H1 (cell line): ENCODE results near the gene ZBTB45. TPM values are rescaled to one million over a fixed set of nuclear protein-coding genes. Genes with fewer than 3 reads are reported as not detected.

ENCODE experiments used
- CTCF ChIA-PET: fragments of 300-600 bp; sonication (Branson Sonifier 250); formaldehyde crosslinking; loops from one replicate; lab custom pipeline; 2021; ENCODE audit not compliant: partially characterized antibody; lab: Charles Lee
- POLR2A ChIA-PET: fragments of 300-600 bp; sonication (Branson Sonifier 250); formaldehyde crosslinking; loops from one replicate; lab custom pipeline; 2021; ENCODE audit warnings: inconsistent platforms; ENCODE audit not compliant: partially characterized antibody; lab: Charles Lee
- DNase-seq, 2 experiments: peaks; one replicate each; pipeline versions ENCODE4 v3.0.0 to v3.0.0-alpha.2; 2010 to 2022; ENCODE audit warnings: low spot score in 2 of 2, low read depth in 1 of 2, mixed read lengths in 1 of 2
- FAIRE-seq: peaks from 2 replicates; lab custom pipeline; 2011; peaks lifted over from hg19 to GRCh38; lab: Jason Lieb, UNC
- H2AFZ ChIP-seq: 2 replicates; pipeline ENCODE4 v1.8.1; 2012; ENCODE audit warnings: low read length, inconsistent platforms
- H2AK5ac ChIP-seq: 2 replicates; pipeline ENCODE4 v1.6.1; 2013; ENCODE audit warnings: low read depth, low read length
- H2BK120ac ChIP-seq: replicated peaks from 2 replicates; pipeline ENCODE3; 2013; ENCODE audit warnings: low read depth, low read length, inconsistent platforms
- H2BK12ac ChIP-seq: 2 replicates; pipeline ENCODE4 v1.6.1; 2013; ENCODE audit warnings: low read depth, low read length
- H2BK15ac ChIP-seq: 2 replicates; pipeline ENCODE4 v1.6.1; 2013; ENCODE audit warnings: low read length
- H2BK20ac ChIP-seq: 2 replicates; pipeline ENCODE4 v1.6.1; 2013; ENCODE audit warnings: low read length
- H2BK5ac ChIP-seq: 2 replicates; pipeline ENCODE4 v1.6.1; 2013; ENCODE audit warnings: low read depth, low read length
- H3K14ac ChIP-seq: 2 replicates; pipeline ENCODE4 v1.6.1; 2013; ENCODE audit warnings: inconsistent platforms; ENCODE audit not compliant: insufficient read length
- H3K18ac ChIP-seq: 2 replicates; pipeline ENCODE4 v1.6.1; 2013; ENCODE audit warnings: low read length; ENCODE audit errors: extremely low read depth
- H3K23ac ChIP-seq: 2 replicates; pipeline ENCODE4 v1.6.1; 2013; ENCODE audit warnings: inconsistent platforms; ENCODE audit not compliant: insufficient read length
- H3K23me2 ChIP-seq: 2 replicates; pipeline ENCODE4 v1.6.1; 2013; ENCODE audit warnings: low read depth, low read length
- H3K27ac ChIP-seq: 2 replicates; pipeline ENCODE4 v1.6.1; 2011; ENCODE audit warnings: low read depth, low read length, inconsistent platforms
- H3K27me3 ChIP-seq, 4 experiments: replicated peaks in 1 of 4; 1 replicate in 1 of 4; 2 replicates in 3 of 4; pipeline versions ENCODE4 v1.6.1 to v1.8.1; 2011 to 2013; ENCODE audit warnings: low read length in 3 of 4, mild to moderate bottlenecking in 3 of 4, inconsistent platforms in 2 of 4, mixed read lengths in 2 of 4, moderate library complexity in 1 of 4; ENCODE audit not compliant: control insufficient read depth in 3 of 4, insufficient read depth in 3 of 4; ENCODE audit errors: extremely low read depth in 1 of 4
- H3K36me3 ChIP-seq, 4 experiments: 2 replicates each; pipeline versions ENCODE4 v1.6.1 to v1.8.1; 2011 to 2013; ENCODE audit warnings: mild to moderate bottlenecking in 4 of 4, low read length in 3 of 4, moderate library complexity in 2 of 4, control low read depth in 1 of 4, inconsistent platforms in 1 of 4; ENCODE audit not compliant: insufficient read depth in 4 of 4, control insufficient read depth in 2 of 4
- H3K4ac ChIP-seq: replicated peaks from 2 replicates; pipeline ENCODE3; 2013; ENCODE audit warnings: low read length, low read depth, mixed read lengths, inconsistent platforms; ENCODE audit not compliant: insufficient read length
- H3K4me1 ChIP-seq, 4 experiments: replicated peaks in 1 of 4; 1 replicate in 1 of 4; 2 replicates in 3 of 4; pipeline versions ENCODE4 v1.6.1 to v1.8.1; 2011 to 2013; ENCODE audit warnings: low read length in 3 of 4, inconsistent platforms in 2 of 4, mixed read lengths in 1 of 4; ENCODE audit not compliant: insufficient read depth in 4 of 4, control insufficient read depth in 3 of 4
- H3K4me2 ChIP-seq, 2 experiments: 2 replicates each; pipeline versions ENCODE4 v1.6.1 to v1.8.1; 2011 to 2013; ENCODE audit warnings: low read depth in 2 of 2, low read length in 2 of 2, control low read depth in 1 of 2, inconsistent platforms in 1 of 2, mild to moderate bottlenecking in 1 of 2; ENCODE audit not compliant: insufficient read depth in 1 of 2
- H3K4me3 ChIP-seq, 4 experiments: fragments of 200-600, 300-600 bp in 1 of 4; sonication (generic), shearing (Covaris generic), sonication (Bioruptor Twin) in 1 of 4; 2 replicates each; pipeline versions ENCODE4 v1.5.1 to v1.8.1; 2011 to 2016; ENCODE audit warnings: low read length in 4 of 4, low read depth in 3 of 4, control low read depth in 2 of 4, inconsistent platforms in 2 of 4, mild to moderate bottlenecking in 2 of 4, mixed read lengths in 1 of 4, moderate library complexity in 1 of 4; ENCODE audit not compliant: insufficient read depth in 2 of 4; ENCODE audit errors: extremely low read depth in 1 of 4
- H3K56ac ChIP-seq: replicated peaks from 2 replicates; pipeline ENCODE3; 2013; ENCODE audit warnings: low read depth, mild to moderate bottlenecking, mixed read lengths, low read length, inconsistent platforms; ENCODE audit not compliant: insufficient read length
- H3K79me1 ChIP-seq: 2 replicates; pipeline ENCODE4 v1.6.1; 2013; ENCODE audit warnings: low read depth, low read length, control low read depth
- H3K79me2 ChIP-seq, 2 experiments: 2 replicates each; pipeline versions ENCODE4 v1.6.1 to v1.8.1; 2012 to 2013; ENCODE audit warnings: low read length in 2 of 2, mild to moderate bottlenecking in 2 of 2, inconsistent platforms in 1 of 2; ENCODE audit not compliant: insufficient read depth in 2 of 2, control insufficient read depth in 1 of 2
- H3K9ac ChIP-seq, 4 experiments: replicated peaks in 1 of 4; 1 replicate in 1 of 4; 2 replicates in 3 of 4; pipeline versions ENCODE4 v1.6.1 to v1.8.1; 2011 to 2013; ENCODE audit warnings: low read depth in 3 of 4, low read length in 3 of 4, control low read depth in 2 of 4, mild to moderate bottlenecking in 2 of 4, moderate library complexity in 2 of 4, inconsistent platforms in 1 of 4; ENCODE audit errors: extremely low read depth in 1 of 4
- H3K9me3 ChIP-seq, 2 experiments: 2 replicates each; pipeline versions ENCODE4 v1.6.1 to v1.8.1; 2012 to 2013; ENCODE audit warnings: mild to moderate bottlenecking in 2 of 2, moderate library complexity in 2 of 2, control low read depth in 1 of 2, inconsistent platforms in 1 of 2, low read depth in 1 of 2, low read length in 1 of 2, mixed read lengths in 1 of 2; ENCODE audit not compliant: insufficient read depth in 2 of 2
- H4K20me1 ChIP-seq, 2 experiments: replicated peaks in 1 of 2; 2 replicates each; pipeline versions ENCODE3 to v1.8.1; 2011 to 2013; ENCODE audit warnings: inconsistent platforms in 2 of 2, low read length in 2 of 2, mild to moderate bottlenecking in 1 of 2; ENCODE audit not compliant: insufficient read depth in 2 of 2, control insufficient read depth in 1 of 2
- H4K5ac ChIP-seq: 2 replicates; pipeline ENCODE4 v1.6.1; 2013; ENCODE audit warnings: low read length, low read depth, mixed read lengths, inconsistent platforms; ENCODE audit not compliant: insufficient read length
- H4K8ac ChIP-seq: 2 replicates; pipeline ENCODE4 v1.8.0; 2013; ENCODE audit warnings: mild to moderate bottlenecking, moderate library complexity, low read length, inconsistent platforms; ENCODE audit not compliant: insufficient read depth; ENCODE audit errors: extremely low read depth
- H4K91ac ChIP-seq: replicated peaks from 2 replicates; pipeline ENCODE3; 2013; ENCODE audit warnings: low read length, mixed read lengths, inconsistent platforms; ENCODE audit not compliant: insufficient read length
- CTCF ChIP-seq, 3 experiments: IDR thresholded peaks; 1 replicate in 2 of 3; 2 replicates in 1 of 3; pipeline versions ENCODE4 v1.5.1 to v1.6.1; 2011; ENCODE audit warnings: low read length in 3 of 3, mild to moderate bottlenecking in 3 of 3, inconsistent platforms in 2 of 3, low read depth in 1 of 3, moderate library complexity in 1 of 3; ENCODE audit not compliant: insufficient read depth in 1 of 3; ENCODE audit errors: control extremely low read depth in 1 of 3
- KDM1A ChIP-seq: fragments of 200-600, 300-600 bp; sonication (generic); IDR thresholded peaks from 2 replicates; pipeline ENCODE4 v1.7.1; 2016; ENCODE audit warnings: mild to moderate bottlenecking, low read length, borderline replicate concordance
- MAFK ChIP-seq: IDR thresholded peaks from 2 replicates; pipeline ENCODE4 v1.6.1; 2012; ENCODE audit warnings: low read depth, mild to moderate bottlenecking, improper control_type of control experiment, low read length
- RNF2 ChIP-seq: fragments of 200-900, 300-1000 bp; sonication (generic); IDR thresholded peaks from 2 replicates; pipeline ENCODE4 v1.7.1; 2016; ENCODE audit warnings: borderline replicate concordance, low read depth, mild to moderate bottlenecking, antibody characterized with exemption, low read length; ENCODE audit not compliant: poor library complexity, severe bottlenecking; ENCODE audit errors: missing control alignments
- SAP30 ChIP-seq: fragments of 300-600 bp; sonication (generic); IDR thresholded peaks from 2 replicates; pipeline ENCODE4 v1.7.1; 2012; ENCODE audit warnings: low read length, moderate library complexity, mild to moderate bottlenecking, inconsistent platforms; ENCODE audit not compliant: insufficient read depth, insufficient replicate concordance
- SRF ChIP-seq: IDR thresholded peaks from 2 replicates; pipeline ENCODE4 v1.6.1; 2011; ENCODE audit warnings: mild to moderate bottlenecking, low read depth, low read length, moderate library complexity
- YY1 ChIP-seq: IDR thresholded peaks from 2 replicates; pipeline ENCODE4 v1.6.1; 2011; ENCODE audit warnings: low read depth, mild to moderate bottlenecking, low read length
- WGBS, 2 experiments: shearing (Covaris generic) in 1 of 2; methylation state at CpG; one replicate each; pipeline versions ENCODE4 v1.1.6 to v1.1.7; 2013 to 2015; ENCODE audit warnings: low lambda C conversion rate in 2 of 2, mixed read lengths in 2 of 2, inconsistent platforms in 1 of 2, low coverage in 1 of 2, missing lambda C conversion rate in 1 of 2; ENCODE audit not compliant: insufficient replicate concordance in 2 of 2, insufficient coverage in 1 of 2, insufficient read length in 1 of 2; ENCODE audit errors: extremely low coverage in 1 of 2, missing lambda C conversion rate in 1 of 2; 5-methylcytosine and 5-hydroxymethylcytosine counted together
- polyA plus RNA-seq, 7 experiments: library from polyadenylated mRNA; depleted of rRNA in 3 of 7; stranded (reverse) in 5 of 7; unstranded in 2 of 7; fragments of >200 nt in 5 of 7; fragments of 200-250 nt in 2 of 7; gene quantifications; 1 replicate in 5 of 7; 2 replicates in 1 of 7; 4 replicates in 1 of 7; pipeline versions ENCODE4 v1.2.1 to v1.2.3, GENCODE V29; 2011 to 2013; ENCODE audit warnings: missing spikeins in 2 of 7, mixed read lengths in 2 of 7
- total RNA-seq: library from RNA; stranded (reverse); fragmentation: NEBNext Ultra II Directional; extraction: Animal tissue kit (Norgen Biotek cat#: 25700); gene quantifications from 2 replicates; pipeline ENCODE4 v1.2.1, GENCODE V29; 2021
- TF ChIP-seq, protein P1 (sequence below): IDR thresholded peaks from 2 replicates; pipeline ENCODE4 v1.6.1; 2012; ENCODE audit warnings: inconsistent platforms

The ZBTB45 gene
- total and polyA plus RNA-seq, 2 of the 8 experiments (the other 6 are each of a cell fraction or from before 2014, with no cell fraction given), result 16.9 to 17.2 TPM

GRCh38 chr19:58549664-58550361, 30.2 kb upstream of the ZBTB45 start:
- Histone ChIP-seq H2BK20ac (no peak overlapping the region), H3K27me3 (no peaks in the 10 kb centered on the region), H3K79me1 (peaks cover 22% of the 10 kb centered on the region), H2AFZ (no peak overlapping the region), H2BK5ac (no peak overlapping the region; the same call in 1 of the 2 replicates), H2BK15ac (no peak overlapping the region), H3K4me1 (peaks cover 3 to 19% (median 12%) of the 10 kb centered on the region in 4 experiments), H3K36me3 (peaks cover 42 to 73% (median 59%) of the 10 kb centered on the region in 4 experiments), H3K4me3 (no peak overlapping the region), H3K79me2 (peaks cover 27 to 47% of the 10 kb centered on the region in 2 experiments), H2AK5ac (no peak overlapping the region), H4K8ac (peak overlapping the region; percentile 11; the same call in 1 of the 2 replicates), H3K18ac (no peak overlapping the region), H3K4me2 (no peak overlapping the region), H3K23me2 (peaks cover 21% of the 10 kb centered on the region), H3K14ac (no peak overlapping the region), H3K9me3 (no peaks in the 10 kb centered on the region), H3K4ac (no peak overlapping the region), H4K5ac (no peak overlapping the region), H4K91ac (no peak overlapping the region), H3K27ac (no peak overlapping the region), H2BK12ac (no peak overlapping the region), H3K23ac (no peak overlapping the region), H3K56ac (no peak overlapping the region), H4K20me1 (peaks cover 40 to 57% of the 10 kb centered on the region in 2 experiments), H3K9ac (no peak overlapping the region), H2BK120ac (no peak overlapping the region)
- ChIA-PET CTCF (interaction anchor here (1.2 to 3.8 kb wide), 3 partner anchors 12 to 211 kb away, joined by 3 to 26 read pairs (median 4); partner anchors contain the start of gene ZBTB45), POLR2A (interaction anchor here (0.9 to 13.8 kb wide), 5 partner anchors 11 to 29 kb away, joined by 4 to 650 read pairs (median 6); partner anchors contain the start of genes MZF1, SLC27A5, UBE2M and ZBTB45)
- 91% methylated on average over 11 of the region's 11 CpGs; no CpG with 5 or more reads in 1 of the 2 experiments for WGBS, 2 experiments
- FAIRE-seq (no peak), DNase-seq (no peak)
- TF ChIP-seq RNF2 (no peak), CTCF (IDR thresholded peaks at IDR 0.05; ENCODE audit: control extremely low read depth in 1 of 3, insufficient read depth in 1 of 3, low read depth in 1 of 3, low read length in 3 of 3) (no peak), MAFK (no peak), SAP30 (no peak), SRF (no peak), YY1 (no peak), KDM1A (no peak)
- TF ChIP-seq, protein P1, sequence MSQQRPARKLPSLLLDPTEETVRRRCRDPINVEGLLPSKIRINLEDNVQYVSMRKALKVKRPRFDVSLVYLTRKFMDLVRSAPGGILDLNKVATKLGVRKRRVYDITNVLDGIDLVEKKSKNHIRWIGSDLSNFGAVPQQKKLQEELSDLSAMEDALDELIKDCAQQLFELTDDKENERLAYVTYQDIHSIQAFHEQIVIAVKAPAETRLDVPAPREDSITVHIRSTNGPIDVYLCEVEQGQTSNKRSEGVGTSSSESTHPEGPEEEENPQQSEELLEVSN, result no peak
